Ectodermal cell (in vitro differentiated cells): ENCODE data around the gene PM20D1.

Source experiments
- H3K27ac ChIP-seq: 2 replicates; pipeline ENCODE4 v1.7.0; 2013; ENCODE audit warnings: mild to moderate bottlenecking, low read depth, low read length; ENCODE audit not compliant: insufficient read depth, poor library complexity, severe bottlenecking
- H3K27me3 ChIP-seq: 2 replicates; pipeline ENCODE4 v1.7.0; 2013; ENCODE audit warnings: mild to moderate bottlenecking, low read length; ENCODE audit not compliant: insufficient read depth, control insufficient read depth, poor library complexity, severe bottlenecking
- H3K36me3 ChIP-seq: one replicate; pipeline ENCODE4 v1.7.0; 2013; ENCODE audit warnings: low read length; ENCODE audit not compliant: control insufficient read depth, insufficient read depth
- H3K4me1 ChIP-seq: one replicate; pipeline ENCODE4 v1.7.0; 2013; ENCODE audit warnings: low read length; ENCODE audit not compliant: control insufficient read depth, insufficient read depth
- H3K4me3 ChIP-seq: 2 replicates; pipeline ENCODE4 v1.7.0; 2013; ENCODE audit warnings: low read depth, low read length, control low read depth; ENCODE audit not compliant: insufficient read depth
- H3K9me3 ChIP-seq: 2 replicates; pipeline ENCODE4 v1.7.0; 2013; ENCODE audit warnings: mild to moderate bottlenecking, low read length, moderate library complexity; ENCODE audit not compliant: control insufficient read depth
- WGBS, 2 experiments: methylation state at CpG; one replicate each; pipeline ENCODE4 v1.1.7; 2013; ENCODE audit warnings: missing lambda C conversion rate in 2 of 2; 5-methylcytosine and 5-hydroxymethylcytosine counted together

PM20D1 gene

GRCh38 chr1:205843036-205843859, 6.7 kb downstream of the PM20D1 start:
- WGBS, 2 experiments = 94 to 96% methylated on average over 3 of the region's 3 CpGs
- Histone ChIP-seq H3K27me3 (no peaks in the 10 kb centered on the region), H3K9me3 (no peaks in the 10 kb centered on the region), H3K36me3 (no peaks in the 10 kb centered on the region), H3K4me1 (no peaks in the 10 kb centered on the region), H3K27ac (no peak overlapping the region), H3K4me3 (no peak overlapping the region)

- H3K4me3 ChIP-seq = no peak overlapping the region
- no peaks in the 10 kb centered on the region for H3K4me1 ChIP-seq
- no peaks in the 10 kb centered on the region for H3K9me3 ChIP-seq
- H3K27me3 ChIP-seq = no peaks in the 10 kb centered on the region
- 92 to 96% methylated on average over 2 of the region's 2 CpGs for WGBS, 2 experiments
- H3K27ac ChIP-seq = no peak overlapping the region
- no peaks in the 10 kb centered on the region for H3K36me3 ChIP-seq
Measured at GRCh38 chr1:205842229-205842628, 7.7 kb downstream of the PM20D1 start.

GRCh38 chr1:205840146-205840923, 9.6 kb downstream of the PM20D1 start:
- 79 to 86% methylated on average over 4 of the region's 4 CpGs for WGBS, 2 experiments
- no peaks in the 10 kb centered on the region for H3K4me1 ChIP-seq
- no peak overlapping the region for H3K27ac ChIP-seq
- H3K9me3 ChIP-seq = no peaks in the 10 kb centered on the region
- H3K4me3 ChIP-seq = no peak overlapping the region
- H3K27me3 ChIP-seq = no peaks in the 10 kb centered on the region
- no peaks in the 10 kb centered on the region for H3K36me3 ChIP-seq

GRCh38 chr1:205837382-205837970, 12.5 kb downstream of the PM20D1 start:
- no peak overlapping the region for H3K27ac ChIP-seq
- H3K27me3 ChIP-seq = no peaks in the 10 kb centered on the region
- no peak overlapping the region for H3K4me3 ChIP-seq
- H3K36me3 ChIP-seq = no peaks in the 10 kb centered on the region
- H3K4me1 ChIP-seq = no peaks in the 10 kb centered on the region
- 93% methylated on average over 7 of the region's 7 CpGs for WGBS, 2 experiments
- H3K9me3 ChIP-seq = no peaks in the 10 kb centered on the region

- Histone ChIP-seq H3K36me3 (no peaks in the 10 kb centered on the region), H3K4me3 (no peak overlapping the region), H3K4me1 (peaks cover 4% of the 10 kb centered on the region), H3K27me3 (no peaks in the 10 kb centered on the region), H3K27ac (no peak overlapping the region), H3K9me3 (no peaks in the 10 kb centered on the region)
- WGBS, 2 experiments = 95 to 96% methylated on average over 4 of the region's 4 CpGs
Measured at GRCh38 chr1:205834751-205835150, 15.2 kb downstream of the PM20D1 start.

- H3K9me3 ChIP-seq = no peaks in the 10 kb centered on the region
- H3K4me1 ChIP-seq = peaks cover 10% of the 10 kb centered on the region
- no peaks in the 10 kb centered on the region for H3K36me3 ChIP-seq
- WGBS, 2 experiments = 93 to 96% methylated on average over 6 of the region's 6 CpGs
- H3K27ac ChIP-seq = no peak overlapping the region
- no peaks in the 10 kb centered on the region for H3K27me3 ChIP-seq
- no peak overlapping the region for H3K4me3 ChIP-seq
Measured at GRCh38 chr1:205832326-205832751, 17.6 kb downstream of the PM20D1 start.

GRCh38 chr1:205827623-205828022, 22.3 kb downstream of the PM20D1 start:
- WGBS, 2 experiments = 66 to 74% methylated on average over 1 of the region's 1 CpG
- Histone ChIP-seq H3K27me3 (no peaks in the 10 kb centered on the region), H3K27ac (no peak overlapping the region), H3K4me1 (peaks cover 16% of the 10 kb centered on the region), H3K9me3 (no peaks in the 10 kb centered on the region), H3K4me3 (no peak overlapping the region), H3K36me3 (no peaks in the 10 kb centered on the region)

GRCh38 chr1:205826995-205827394, 22.9 kb downstream of the PM20D1 start:
- 83 to 86% methylated on average over 3 of the region's 3 CpGs for WGBS, 2 experiments
- no peaks in the 10 kb centered on the region for H3K36me3 ChIP-seq
- H3K27ac ChIP-seq = no peak overlapping the region
- H3K9me3 ChIP-seq = no peaks in the 10 kb centered on the region
- H3K27me3 ChIP-seq = no peaks in the 10 kb centered on the region
- peaks cover 14% of the 10 kb centered on the region for H3K4me1 ChIP-seq
- H3K4me3 ChIP-seq = no peak overlapping the region

GRCh38 chr1:205826016-205826806, 23.7 kb downstream of the PM20D1 start:
- peaks cover 12% of the 10 kb centered on the region for H3K4me1 ChIP-seq
- H3K9me3 ChIP-seq = no peaks in the 10 kb centered on the region
- no peaks in the 10 kb centered on the region for H3K27me3 ChIP-seq
- WGBS, 2 experiments = 71 to 72% methylated on average over 8 of the region's 8 CpGs
- no peaks in the 10 kb centered on the region for H3K36me3 ChIP-seq
- no peak overlapping the region for H3K27ac ChIP-seq
- no peak overlapping the region for H3K4me3 ChIP-seq
